Omental fat pad (tissue), 4 donors: Measurements from ENCODE around the gene SPG21. TPM values are rescaled to one million over a fixed set of nuclear protein-coding genes. Genes with fewer than 3 reads are reported as not detected.
"Not testable (repeated sequence)": the region's sequence is repeated elsewhere in the genome, so short reads cannot be mapped to it uniquely, and the experiment has no call there.

Experiments
- ATAC-seq: fragments of 150-250 bp; one replicate; pipeline ENCODE4 v1.9.1; 2016; ENCODE audit warnings: mild to moderate bottlenecking, moderate library complexity; ENCODE audit not compliant: low FRiP score
- DNase-seq: peaks from one replicate; pipeline ENCODE4 v3.0.0-alpha.2; 2019; ENCODE audit warnings: low spot score
- CTCF ChIP-seq, 3 donors: fragments of 450-650 bp; IDR thresholded peaks; one replicate each; pipeline ENCODE4 v1.5.1; 2016 to 2017; ENCODE audit warnings: antibody characterized with exemption in 3 of 3, mild to moderate bottlenecking in 3 of 3, moderate library complexity in 2 of 3
- total RNA-seq, 4 donors: library from RNA; depleted of rRNA; stranded (reverse); fragments of >200 nt; gene quantifications; one replicate each; pipeline ENCODE4 v1.1.0, GENCODE V29; 2016

The SPG21 gene
- total RNA-seq, 4 donors from 2014 or later, result 72.9 to 93.9 (median 84.7) TPM

GRCh38 chr15:65021488-65021887 is 31.8 kb upstream of the SPG21 start:
- TF ChIP-seq CTCF (IDR thresholded peaks at IDR 0.05), result no peak
- DNase-seq (no peak), ATAC-seq (no peak)

GRCh38 chr15:65020419-65020818 is 30.7 kb upstream of the SPG21 start:
- DNase-seq (no peak), ATAC-seq (no peak)
- TF ChIP-seq CTCF (IDR thresholded peaks at IDR 0.05), result no peak

- not testable (repeated sequence) for DNase-seq, ATAC-seq
These were observed 21.5 kb upstream of the SPG21 start for GRCh38 chr15:65011198-65011597.

GRCh38 chr15:65008983-65009382 is 19.3 kb upstream of the SPG21 start:
- no peak for ATAC-seq
- TF ChIP-seq CTCF (IDR thresholded peaks at IDR 0.05), result no peak
- no peak for DNase-seq

- no peak for TF ChIP-seq CTCF (IDR thresholded peaks at IDR 0.05)
- DNase-seq (no peak), ATAC-seq (no peak)
These were observed 17.2 kb upstream of the SPG21 start for GRCh38 chr15:65006876-65007275.

GRCh38 chr15:65004993-65005392 is 15.3 kb upstream of the SPG21 start:
- DNase-seq (no peak), ATAC-seq (no peak)
- TF ChIP-seq CTCF (IDR thresholded peaks at IDR 0.05), result no peak

GRCh38 chr15:64997745-64998375 is 8.1 kb upstream of the SPG21 start:
- DNase-seq, result no peak
- ATAC-seq, result no peak

More at GRCh38 chr15:64997745-64998375, 8.1 kb upstream of the SPG21 start:
- TF ChIP-seq CTCF (IDR thresholded peaks at IDR 0.05), result no peak
